K562 (cell line): ENCODE measurements around the gene PRM1. TPM values are rescaled to one million over a fixed set of nuclear protein-coding genes. Genes with fewer than 3 reads are reported as not detected.
A peak's percentile ranks its signal among the peaks of the same experiment; 100 is the strongest.

Experiments used
- BDP1 ChIP-seq: IDR thresholded peaks from 3 replicates; pipeline ENCODE4 v1.6.1; 2011; ENCODE audit not compliant: insufficient read length, insufficient read depth
- CBX8 ChIP-seq: fragments of 200-600 bp; sonication (generic); IDR thresholded peaks from 2 replicates; pipeline ENCODE4 v1.6.1; 2012; ENCODE audit warnings: borderline replicate concordance, mixed run types, low read depth, mild to moderate bottlenecking, moderate library complexity, mixed read lengths, low read length, control low read depth, inconsistent platforms; ENCODE audit not compliant: poor library complexity, severe bottlenecking; ENCODE audit errors: extremely low read depth
- CCNT2 ChIP-seq: IDR thresholded peaks from 2 replicates; pipeline ENCODE4 v1.6.1; 2011; ENCODE audit warnings: borderline replicate concordance, low read depth, mild to moderate bottlenecking, moderate library complexity, mixed read lengths, low read length; ENCODE audit not compliant: insufficient read length; ENCODE audit errors: extremely low read depth
- CHD2 ChIP-seq: IDR thresholded peaks from 2 replicates; pipeline ENCODE4 v1.6.1; 2011; ENCODE audit warnings: low read depth, low read length
- COPS2 ChIP-seq: fragments of 450-650 bp; conservative IDR thresholded peaks from 2 replicates; pipeline ENCODE4 v1.6.1; 2016; ENCODE audit warnings: mild to moderate bottlenecking, moderate library complexity
- CREB1 ChIP-seq, 2 experiments: sonication (generic) in 1 of 2; formaldehyde crosslinking in 1 of 2; IDR thresholded peaks; 2 replicates each; pipeline versions ENCODE4 v1.6.1 to v1.8.0; 2012 to 2022; ENCODE audit warnings: inconsistent platforms in 1 of 2, mild to moderate bottlenecking in 1 of 2, missing genetic modification reagents in 1 of 2, moderate library complexity in 1 of 2
- E2F3 ChIP-seq: fragments of 250-450 bp; sonication (Bioruptor Pico); IDR thresholded peaks from 2 replicates; pipeline ENCODE4 v1.4.0; 2020; ENCODE audit warnings: mild to moderate bottlenecking
- ERF ChIP-seq: fragments of 450-650 bp; formaldehyde crosslinking; IDR thresholded peaks from 2 replicates; pipeline ENCODE4 v1.4.0; 2020; ENCODE audit warnings: mild to moderate bottlenecking, mixed read lengths
- GATAD2A ChIP-seq: fragments of 450-650 bp; IDR thresholded peaks from 2 replicates; pipeline ENCODE4 v1.6.1; 2017
- GATAD2B ChIP-seq: fragments of 450-650 bp; IDR thresholded peaks from 2 replicates; pipeline ENCODE4 v1.6.1; 2017; ENCODE audit warnings: mild to moderate bottlenecking, borderline replicate concordance
- HDAC2 ChIP-seq: fragments of 450-650 bp; IDR thresholded peaks from 2 replicates; pipeline ENCODE4 v1.6.1; 2016; ENCODE audit warnings: mild to moderate bottlenecking
- ILF3 ChIP-seq: fragments of 450-650 bp; IDR thresholded peaks from 2 replicates; pipeline ENCODE4 v1.6.1; 2018; ENCODE audit warnings: antibody characterized with exemption, mild to moderate bottlenecking, moderate library complexity, borderline replicate concordance
- KAT7 ChIP-seq: sonication (generic); formaldehyde crosslinking; IDR thresholded peaks from 2 replicates; pipeline ENCODE4 v1.8.0; 2022; ENCODE audit warnings: missing genetic modification reagents, mild to moderate bottlenecking, borderline replicate concordance
- KLF13 ChIP-seq: fragments of 450-650 bp; IDR thresholded peaks from 2 replicates; pipeline ENCODE4 v1.6.1; 2016; ENCODE audit warnings: missing genetic modification characterization, low read depth, mild to moderate bottlenecking, missing compliant biosample characterization, moderate library complexity, borderline replicate concordance
- NFATC3 ChIP-seq: fragments of 450-650 bp; IDR thresholded peaks from 2 replicates; pipeline ENCODE4 v1.6.1; 2017; ENCODE audit warnings: mild to moderate bottlenecking
- SIN3B ChIP-seq: fragments of 450-650 bp; IDR thresholded peaks from 2 replicates; pipeline ENCODE4 v1.6.1; 2017; ENCODE audit warnings: low read depth, mild to moderate bottlenecking, moderate library complexity
- SIRT6 ChIP-seq: IDR thresholded peaks from one replicate; pipeline ENCODE4 v1.6.1; 2012; ENCODE audit warnings: low read depth, mild to moderate bottlenecking, control low read depth, inconsistent platforms, low read length, moderate library complexity
- TCF3 ChIP-seq: sonication (generic); formaldehyde crosslinking; IDR thresholded peaks from 2 replicates; pipeline ENCODE4 v1.4.0; 2020; ENCODE audit warnings: mild to moderate bottlenecking, missing genetic modification reagents
- XRCC5 ChIP-seq: fragments of 200-400 bp; formaldehyde crosslinking; IDR thresholded peaks from 2 replicates; pipeline ENCODE4 v1.6.1; 2017; ENCODE audit warnings: low read depth, mild to moderate bottlenecking, low read length
- ZNF253 ChIP-seq: fragments of 250-450 bp; sonication (Bioruptor Pico); conservative IDR thresholded peaks from 2 replicates; pipeline ENCODE4 v1.6.1; 2021; ENCODE audit warnings: mild to moderate bottlenecking
- ZNF431 ChIP-seq: sonication (generic); formaldehyde crosslinking; IDR thresholded peaks from 2 replicates; pipeline ENCODE4 v1.8.0; 2022; ENCODE audit warnings: mild to moderate bottlenecking, missing genetic modification reagents
- ZSCAN29 ChIP-seq: fragments of 450-650 bp; IDR thresholded peaks from 2 replicates; pipeline ENCODE4 v1.6.1; 2017
- polyA plus RNA-seq, 8 experiments: library from polyadenylated mRNA; depleted of rRNA in 4 of 8; stranded (reverse) in 5 of 8; unstranded in 3 of 8; fragments of >200 nt; fragmentation: Nextera tagmentation in 2 of 8; fragmentation: Illumina TruSeq in 1 of 8; extraction: Ambion mirVana in 2 of 8; extraction: Trizol in 1 of 8; gene quantifications; 2 replicates each; pipeline versions ENCODE4 v1.2.1 to v1.2.3, GENCODE V29; 2011 to 2014; ENCODE audit warnings: inconsistent platforms in 1 of 8, missing spikeins in 1 of 8
- total RNA-seq, 7 experiments: library from RNA; depleted of rRNA in 6 of 7; stranded (reverse); fragments of >200 nt in 6 of 7; fragmentation: Illumina TruSeq in 2 of 7; extraction: Trizol in 2 of 7; gene quantifications; 2 replicates each; pipeline versions ENCODE4 v1.2.1 to v1.2.3, GENCODE V29; 2011 to 2021; ENCODE audit warnings: low replicate concordance in 1 of 7
- TF ChIP-seq, protein P1 (sequence below): fragments of 450-650 bp; IDR thresholded peaks from 2 replicates; pipeline ENCODE4 v1.6.1; 2018; ENCODE audit warnings: mild to moderate bottlenecking, low read depth; ENCODE audit not compliant: partially characterized antibody
- TF ChIP-seq, protein P2 (sequence below): sonication (generic); formaldehyde crosslinking; IDR thresholded peaks from 2 replicates; pipeline ENCODE4 v1.8.1; 2022; ENCODE audit warnings: missing genetic modification reagents
- TF ChIP-seq, protein P3 (sequence below): fragments of 250-450 bp; sonication (Bioruptor Pico); IDR thresholded peaks from 2 replicates; pipeline ENCODE4 v1.5.0; 2021

The PRM1 gene
- total and polyA plus RNA-seq, 9 of the 15 experiments (the other 6 are each of a cell fraction or from before 2014, with no cell fraction given), result not detected

DNA sequence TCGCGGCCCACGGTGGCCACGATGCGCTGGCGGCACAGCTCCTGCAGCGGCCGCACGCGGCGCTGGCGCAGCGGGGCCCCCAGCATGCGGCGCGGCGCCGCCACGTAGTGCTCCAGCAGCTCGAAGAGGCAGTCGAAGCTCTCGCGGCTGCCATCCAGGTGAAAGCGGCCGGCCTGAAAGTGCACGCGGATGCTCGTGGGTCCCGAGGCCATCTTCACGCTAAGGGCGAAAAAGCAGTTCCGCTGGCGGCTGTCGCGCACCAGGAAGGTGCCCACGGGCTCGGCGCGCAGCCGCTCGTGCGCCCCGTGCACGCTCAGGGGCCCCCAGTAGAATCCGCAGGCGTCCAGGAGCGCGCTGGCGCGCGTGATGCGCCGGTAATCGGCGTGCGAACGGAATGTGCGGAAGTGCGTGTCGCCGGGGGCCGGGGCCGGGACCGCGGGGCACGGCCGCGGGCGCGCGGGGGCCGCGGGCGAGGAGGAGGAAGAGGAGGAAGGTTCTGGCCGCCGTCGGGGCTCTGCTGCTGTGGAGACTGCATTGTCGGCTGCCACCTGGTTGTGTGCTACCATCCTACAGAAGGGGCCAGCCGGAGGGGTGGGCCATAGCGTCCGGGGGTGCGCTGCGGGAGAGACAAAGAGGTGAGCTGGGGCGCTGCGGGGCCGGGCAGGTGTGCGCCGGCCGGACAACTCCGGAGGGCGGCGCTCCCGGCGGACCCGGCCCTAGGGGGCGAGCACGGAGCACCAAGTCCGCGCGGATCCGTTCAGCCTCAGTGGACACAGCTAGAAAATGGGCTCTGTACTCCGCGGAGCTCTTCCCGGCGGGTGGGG is 26.0 kb downstream of the PRM1 start (continued):
- 0 out of 2 replicates have a peak, but pooled peaks have one; percentile 16 for TF ChIP-seq SIN3B
- no peak for TF ChIP-seq ILF3
- TF ChIP-seq NFATC3, result no peak
- no peak for TF ChIP-seq ZSCAN29
- no peak for TF ChIP-seq HDAC2
- TF ChIP-seq KAT7 (CRISPR knock-in tag), result peak; percentile 86
- no peak for TF ChIP-seq COPS2
- TF ChIP-seq CCNT2, result peak; percentile 79
- TF ChIP-seq E2F3 (CRISPR knock-in tag), result peak; percentile 88
- TF ChIP-seq CHD2, result no peak
- no peak for TF ChIP-seq CBX8
- TF ChIP-seq TCF3 (CRISPR knock-in tag), result peak; percentile 35; the same call in 1 of the 2 replicates
- peak; percentile 50; the same call in 1 of the 2 replicates for TF ChIP-seq KLF13 (tag)
- TF ChIP-seq BDP1, result no peak
- peak; percentile 48; the same call in 1 of the 2 replicates for TF ChIP-seq XRCC5
- TF ChIP-seq CREB1 (IDR thresholded peaks at IDR 0.05), result peak; percentile 26
- peak; percentile 86 for TF ChIP-seq CREB1 (CRISPR knock-in tag; IDR thresholded peaks at IDR 0.05)
- TF ChIP-seq ZNF253 (CRISPR knock-in tag), result no peak
- TF ChIP-seq, protein P1, sequence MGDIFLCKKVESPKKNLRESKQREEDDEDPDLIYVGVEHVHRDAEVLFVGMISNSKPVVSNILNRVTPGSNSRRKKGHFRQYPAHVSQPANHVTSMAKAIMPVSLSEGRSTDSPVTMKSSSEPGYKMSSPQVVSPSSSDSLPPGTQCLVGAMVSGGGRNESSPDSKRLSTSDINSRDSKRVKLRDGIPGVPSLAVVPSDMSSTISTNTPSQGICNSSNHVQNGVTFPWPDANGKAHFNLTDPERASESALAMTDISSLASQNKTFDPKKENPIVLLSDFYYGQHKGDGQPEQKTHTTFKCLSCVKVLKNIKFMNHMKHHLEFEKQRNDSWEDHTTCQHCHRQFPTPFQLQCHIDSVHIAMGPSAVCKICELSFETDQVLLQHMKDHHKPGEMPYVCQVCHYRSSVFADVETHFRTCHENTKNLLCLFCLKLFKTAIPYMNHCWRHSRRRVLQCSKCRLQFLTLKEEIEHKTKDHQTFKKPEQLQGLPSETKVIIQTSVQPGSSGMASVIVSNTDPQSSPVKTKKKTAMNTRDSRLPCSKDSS, result no peak
- no peak for TF ChIP-seq SIRT6
- TF ChIP-seq, protein P2, sequence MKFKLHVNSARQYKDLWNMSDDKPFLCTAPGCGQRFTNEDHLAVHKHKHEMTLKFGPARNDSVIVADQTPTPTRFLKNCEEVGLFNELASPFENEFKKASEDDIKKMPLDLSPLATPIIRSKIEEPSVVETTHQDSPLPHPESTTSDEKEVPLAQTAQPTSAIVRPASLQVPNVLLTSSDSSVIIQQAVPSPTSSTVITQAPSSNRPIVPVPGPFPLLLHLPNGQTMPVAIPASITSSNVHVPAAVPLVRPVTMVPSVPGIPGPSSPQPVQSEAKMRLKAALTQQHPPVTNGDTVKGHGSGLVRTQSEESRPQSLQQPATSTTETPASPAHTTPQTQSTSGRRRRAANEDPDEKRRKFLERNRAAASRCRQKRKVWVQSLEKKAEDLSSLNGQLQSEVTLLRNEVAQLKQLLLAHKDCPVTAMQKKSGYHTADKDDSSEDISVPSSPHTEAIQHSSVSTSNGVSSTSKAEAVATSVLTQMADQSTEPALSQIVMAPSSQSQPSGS (CRISPR knock-in tag), result peak; percentile 92
- TF ChIP-seq GATAD2B, result 0 out of 2 replicates have a peak, but pooled peaks have one; percentile 7
- TF ChIP-seq, protein P3, sequence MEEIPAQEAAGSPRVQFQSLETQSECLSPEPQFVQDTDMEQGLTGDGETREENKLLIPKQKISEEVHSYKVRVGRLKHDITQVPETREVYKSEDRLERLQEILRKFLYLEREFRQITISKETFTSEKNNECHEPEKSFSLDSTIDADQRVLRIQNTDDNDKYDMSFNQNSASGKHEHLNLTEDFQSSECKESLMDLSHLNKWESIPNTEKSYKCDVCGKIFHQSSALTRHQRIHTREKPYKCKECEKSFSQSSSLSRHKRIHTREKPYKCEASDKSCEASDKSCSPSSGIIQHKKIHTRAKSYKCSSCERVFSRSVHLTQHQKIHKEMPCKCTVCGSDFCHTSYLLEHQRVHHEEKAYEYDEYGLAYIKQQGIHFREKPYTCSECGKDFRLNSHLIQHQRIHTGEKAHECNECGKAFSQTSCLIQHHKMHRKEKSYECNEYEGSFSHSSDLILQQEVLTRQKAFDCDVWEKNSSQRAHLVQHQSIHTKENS, result no peak
- TF ChIP-seq ERF (CRISPR knock-in tag), result peak; percentile 76; the same call in 1 of the 2 replicates
- TF ChIP-seq GATAD2A, result 0 out of 2 replicates have a peak, but pooled peaks have one; percentile 26
- TF ChIP-seq ZNF431, result peak; percentile 99
